HTERT RPE-1 (cell line): Measurements from ENCODE around the gene TNS3.

ENCODE experiments used
- in situ Hi-C: fragments of 300-500 bp; cut with MboI; formaldehyde crosslinking; loops from 4 replicates; pipeline ENCODE4 v1.14.3; 2020; ENCODE audit warnings: low sequenced_read_pairs

TNS3 gene

DNA sequence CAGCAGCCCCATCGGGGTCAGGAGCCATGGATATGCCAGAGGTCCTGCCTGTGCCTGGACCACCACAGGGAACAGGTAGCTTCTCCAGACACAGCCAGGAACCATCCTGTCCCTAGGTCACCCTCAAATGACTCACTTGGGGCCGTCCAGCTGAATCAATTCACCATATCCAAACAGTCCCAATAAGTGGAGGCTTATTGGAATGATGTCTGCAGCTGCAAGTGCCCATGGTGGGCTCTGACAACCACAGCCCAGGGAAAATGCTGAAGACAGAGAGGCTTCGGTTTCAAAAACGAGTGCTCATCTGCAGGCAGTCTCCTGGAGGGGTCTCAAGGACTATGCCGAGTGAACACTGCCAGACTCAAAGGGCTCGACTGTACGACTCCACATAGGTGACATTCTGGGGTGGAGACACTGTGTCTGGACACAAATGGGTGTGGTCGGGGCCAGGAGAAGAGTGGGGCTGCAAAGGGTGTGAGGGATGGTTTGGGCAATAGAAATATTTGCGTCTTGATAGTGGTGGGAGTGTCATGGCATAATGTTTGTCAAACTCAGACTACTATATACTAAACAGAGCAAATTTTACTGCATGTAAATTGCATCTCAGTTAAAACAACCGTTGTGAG, 204.8 kb downstream of the TNS3 start:
- in situ Hi-C loops = no loop called here

- in situ Hi-C loops = no loop called here
These were observed 206.6 kb downstream of the TNS3 start for GRCh38 chr7:47375121-47375938.

- in situ Hi-C loops = no loop called here
These were observed 207.4 kb downstream of the TNS3 start for GRCh38 chr7:47374538-47374937.

DNA sequence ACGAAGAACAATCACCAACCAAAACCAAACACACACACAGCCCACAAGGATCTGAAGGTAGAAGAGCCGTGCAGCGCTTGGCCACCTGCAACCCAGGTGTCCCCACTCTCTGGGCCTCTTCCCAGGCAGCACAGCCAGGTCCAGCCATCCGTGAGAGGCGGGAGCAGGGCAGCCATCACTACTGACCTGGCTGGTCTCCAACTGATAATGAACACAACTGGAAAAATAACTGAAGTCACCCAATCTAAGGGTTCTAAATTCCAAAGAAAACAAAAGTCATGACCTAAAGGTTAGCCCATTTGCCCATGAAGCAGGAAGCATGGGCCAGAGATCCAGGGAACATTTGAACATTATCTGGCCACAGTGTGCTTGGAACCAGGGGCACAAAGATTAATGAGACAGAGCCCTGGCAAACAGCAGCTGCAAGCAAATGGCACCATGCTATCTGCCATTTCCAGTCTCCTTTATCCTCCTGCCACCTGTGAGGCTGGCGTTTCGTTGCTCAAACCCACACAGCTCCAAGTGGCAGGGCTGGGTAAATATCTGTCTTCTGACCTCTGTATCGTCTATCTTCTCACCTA, 207.9 kb downstream of the TNS3 start:
- in situ Hi-C loops = no loop called here

- in situ Hi-C loops = no loop called here
These were observed 210.1 kb downstream of the TNS3 start for GRCh38 chr7:47371733-47372368.

GRCh38 chr7:47371317-47371716, 210.6 kb downstream of the TNS3 start:
- in situ Hi-C loops = no loop called here

GRCh38 chr7:47370461-47371042, 211.4 kb downstream of the TNS3 start:
- in situ Hi-C loops = no loop called here

GRCh38 chr7:47369736-47370135, 212.2 kb downstream of the TNS3 start:
- in situ Hi-C loops = no loop called here

DNA sequence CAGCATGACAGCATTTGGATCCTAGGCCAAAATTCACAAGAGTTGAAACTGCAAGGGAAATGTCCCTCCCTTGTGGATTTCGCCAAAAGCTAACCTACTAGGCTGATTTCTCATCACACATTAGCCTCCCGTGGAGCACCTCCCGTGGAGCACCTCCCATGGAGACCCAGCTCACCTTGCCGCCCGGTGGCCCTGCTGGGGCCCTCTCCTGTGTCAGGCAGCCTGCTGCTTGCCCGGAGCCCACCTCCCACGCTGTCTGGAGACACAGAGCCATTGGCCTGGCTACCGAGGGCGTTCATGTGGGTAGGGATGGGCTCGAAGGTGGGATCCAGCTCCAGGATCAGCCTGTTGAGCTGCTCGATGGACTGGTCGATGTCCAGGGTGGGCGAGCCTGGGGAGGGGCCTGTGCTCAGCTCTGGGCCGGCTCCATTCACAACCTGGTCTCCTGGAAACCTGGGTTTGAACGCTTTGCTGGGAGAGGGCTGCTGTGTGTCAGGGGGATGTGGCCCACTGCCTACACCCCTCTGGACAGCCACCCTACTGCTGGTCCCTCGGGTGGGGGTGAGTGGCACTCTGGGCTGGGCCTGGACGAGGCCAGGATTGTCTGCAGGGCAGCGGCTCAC, 213.6 kb downstream of the TNS3 start:
- in situ Hi-C loops = no loop called here

- in situ Hi-C loops = no loop called here
These were observed 214.5 kb downstream of the TNS3 start for GRCh38 chr7:47367369-47367768.

DNA sequence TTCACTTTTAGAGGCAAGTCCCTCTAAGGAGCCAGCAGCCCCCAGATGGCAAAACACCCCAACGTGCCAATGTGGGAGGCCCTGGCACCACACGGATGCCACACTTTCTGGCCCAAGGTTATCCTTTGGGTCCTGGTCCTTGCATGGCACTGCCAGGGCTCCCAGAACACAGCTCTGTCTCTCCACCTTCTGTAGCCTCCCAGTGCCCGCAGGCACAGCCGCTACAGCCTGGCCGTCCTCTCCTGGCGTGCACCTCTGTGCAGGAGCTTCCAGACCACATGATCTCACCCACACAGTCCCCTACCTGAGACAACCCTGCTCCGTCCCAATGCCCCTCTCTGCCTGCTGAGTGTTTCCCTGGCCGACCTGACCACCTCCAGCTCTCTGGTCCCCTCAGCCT, 215.0 kb downstream of the TNS3 start:
- in situ Hi-C loops = no loop called here

DNA sequence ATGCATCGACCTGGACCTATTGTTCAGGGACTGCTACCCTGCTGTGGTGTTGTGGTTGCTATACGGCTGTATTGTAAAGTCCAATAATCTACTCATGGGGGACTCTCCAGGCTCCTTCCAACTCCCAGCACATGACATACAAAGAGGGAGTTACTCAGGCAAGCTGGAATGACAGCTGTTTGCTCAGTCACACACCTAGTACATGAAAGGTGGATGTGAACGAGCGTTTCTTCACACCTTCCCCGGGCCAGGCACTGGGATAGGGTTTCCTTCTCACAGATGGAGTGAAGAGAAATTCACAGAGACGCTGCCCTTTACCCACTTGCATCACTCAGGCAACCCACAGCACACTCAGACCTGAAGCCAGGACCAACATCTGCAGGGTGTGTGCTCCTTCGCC, 215.7 kb downstream of the TNS3 start:
- in situ Hi-C loops = no loop called here

DNA sequence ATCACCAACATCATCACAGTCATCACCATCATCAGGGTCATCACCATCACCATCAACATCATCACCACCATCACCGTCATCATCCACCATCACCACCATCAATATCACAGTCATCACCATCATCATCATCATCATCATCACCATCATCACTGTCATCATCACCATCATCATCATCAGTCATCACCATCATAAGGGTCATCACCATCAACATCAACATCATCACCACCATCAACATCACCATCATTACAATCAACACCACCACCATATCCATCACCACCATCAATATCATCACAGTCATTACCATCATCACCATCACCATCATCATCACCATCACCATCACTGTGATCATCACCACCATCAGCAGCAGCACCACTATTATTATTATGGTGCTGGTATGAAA, 218.9 kb downstream of the TNS3 start:
- in situ Hi-C loops = no loop called here

DNA sequence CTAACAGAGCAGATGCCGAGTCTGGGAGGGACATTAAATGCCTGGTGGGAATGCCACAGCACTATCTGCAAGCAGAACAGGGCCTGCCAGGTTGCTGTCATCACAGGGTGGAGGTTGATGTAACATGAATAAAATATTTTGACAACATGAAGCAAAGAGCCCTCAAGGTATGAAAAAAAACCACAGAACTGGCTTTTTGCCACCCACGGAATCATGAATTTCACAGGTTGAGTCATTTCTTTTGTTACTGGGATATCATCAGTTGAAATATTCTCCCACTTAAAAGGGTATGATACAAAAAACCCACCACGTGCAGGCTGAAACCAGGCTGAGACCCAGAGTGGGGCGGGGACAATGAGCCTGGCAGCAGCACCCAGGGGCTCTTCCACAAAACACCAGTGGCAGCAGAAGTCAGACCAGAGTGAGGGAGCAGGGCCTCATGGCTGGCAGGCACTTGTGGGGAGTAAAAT, 220.1 kb downstream of the TNS3 start:
- in situ Hi-C loops = no loop called here

- in situ Hi-C loops = no loop called here
These were observed 220.7 kb downstream of the TNS3 start for GRCh38 chr7:47361236-47361635.

DNA sequence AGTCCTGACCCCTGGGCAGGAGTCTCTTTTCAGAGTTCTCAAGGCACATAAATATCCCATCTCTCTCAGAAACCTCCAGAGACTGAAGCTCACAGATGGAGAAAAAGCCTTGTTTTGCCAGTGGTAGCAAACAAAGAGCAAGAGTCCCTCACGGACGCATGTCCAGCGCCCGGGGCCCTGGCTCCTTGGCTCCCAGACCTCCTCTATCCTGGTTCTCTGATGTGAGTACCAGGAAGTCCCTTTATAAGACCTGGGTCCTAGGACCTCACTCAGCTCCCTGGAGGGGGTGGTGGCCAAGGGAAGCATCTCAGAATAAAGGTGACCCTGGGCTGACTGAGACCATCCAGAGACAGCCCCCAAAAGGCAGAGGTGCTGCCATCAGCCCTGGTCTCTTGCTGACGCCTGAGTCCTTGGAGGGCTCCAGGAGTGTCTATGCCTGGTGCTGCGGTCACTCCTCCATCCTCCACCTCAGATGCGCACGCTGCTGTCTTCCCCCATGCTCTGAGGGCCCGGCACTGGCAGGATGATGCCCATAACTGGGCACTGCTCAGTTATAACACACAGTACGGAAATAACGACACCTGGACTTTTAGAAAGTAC, 221.5 kb downstream of the TNS3 start:
- in situ Hi-C loops = no loop called here

GRCh38 chr7:47358944-47359588, 222.8 kb downstream of the TNS3 start:
- in situ Hi-C loops = no loop called here

GRCh38 chr7:47358357-47358756, 223.6 kb downstream of the TNS3 start:
- in situ Hi-C loops = no loop called here

- in situ Hi-C loops = no loop called here
These were observed 224.0 kb downstream of the TNS3 start for GRCh38 chr7:47357863-47358262.

DNA sequence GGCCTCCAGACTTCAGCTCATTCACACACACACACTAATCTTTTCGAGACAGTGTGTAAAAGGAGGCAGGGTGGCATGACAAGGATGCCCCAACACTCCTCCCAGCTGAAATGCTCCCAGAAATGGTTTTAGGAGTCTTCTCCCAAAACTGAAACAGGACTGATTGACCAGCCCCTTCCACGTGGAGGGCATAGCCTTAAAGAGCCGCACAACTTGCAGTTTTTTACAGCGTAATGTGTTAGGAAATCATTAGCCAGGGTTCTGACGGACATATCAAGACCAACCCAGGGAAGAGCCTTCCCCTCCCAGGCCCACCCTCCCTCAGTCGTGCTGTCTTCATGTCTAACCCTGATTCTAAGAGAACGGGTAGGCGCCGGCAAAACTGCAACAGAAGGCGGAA, 224.6 kb downstream of the TNS3 start:
- in situ Hi-C loops = no loop called here
